HAP-1 (cell line): ENCODE measurements around the gene PGA4.
"Not testable (repeated sequence)": the region's sequence is repeated elsewhere in the genome, so short reads cannot be mapped to it uniquely, and the experiment has no call there.

Source experiments
- DNase-seq, 2 experiments: peaks; one replicate each; pipeline ENCODE4 v3.0.0-alpha.2; 2016 to 2020; ENCODE audit warnings: low spot score in 2 of 2
- H3K27me3 ChIP-seq: fragments of 250-450 bp; sonication (Bioruptor Pico); 2 replicates; pipeline ENCODE4 v1.5.1; 2020; ENCODE audit warnings: low read depth, mild to moderate bottlenecking, moderate library complexity
- H3K36me3 ChIP-seq: fragments of 250-450 bp; sonication (Bioruptor Pico); replicated peaks from 2 replicates; pipeline ENCODE4 v1.5.1; 2020; ENCODE audit warnings: mild to moderate bottlenecking
- H3K4me1 ChIP-seq: fragments of 250-450 bp; sonication (Bioruptor Pico); 2 replicates; pipeline ENCODE4 v1.5.1; 2020; ENCODE audit warnings: mild to moderate bottlenecking
- H3K4me3 ChIP-seq: fragments of 250-450 bp; sonication (Bioruptor Pico); 2 replicates; pipeline ENCODE4 v1.5.1; 2020; ENCODE audit warnings: mild to moderate bottlenecking, moderate library complexity
- H3K9me3 ChIP-seq: fragments of 250-450 bp; sonication (Bioruptor Pico); 2 replicates; pipeline ENCODE4 v1.5.1; 2020; ENCODE audit warnings: mild to moderate bottlenecking, moderate library complexity
- in situ Hi-C: fragments of 300-500 bp; cut with MboI; formaldehyde crosslinking; loops from 3 replicates; pipeline ENCODE4 v1.14.3; 2020; ENCODE audit warnings: low sequenced_read_pairs, inconsistent platforms, mixed read lengths

Gene PGA4

GRCh38 chr11:61222047-61222446 lies at the start of gene PGA4:
TSS of gene PGA4 (plus strand) at chr11:61222347. CDS start at chr11:61222401, 54 bp downstream.
- H3K4me1 ChIP-seq, H3K9me3 ChIP-seq, H3K27me3 ChIP-seq, in situ Hi-C loops, DNase-seq, H3K36me3 ChIP-seq, H3K4me3 ChIP-seq: not testable (repeated sequence)

DNA sequence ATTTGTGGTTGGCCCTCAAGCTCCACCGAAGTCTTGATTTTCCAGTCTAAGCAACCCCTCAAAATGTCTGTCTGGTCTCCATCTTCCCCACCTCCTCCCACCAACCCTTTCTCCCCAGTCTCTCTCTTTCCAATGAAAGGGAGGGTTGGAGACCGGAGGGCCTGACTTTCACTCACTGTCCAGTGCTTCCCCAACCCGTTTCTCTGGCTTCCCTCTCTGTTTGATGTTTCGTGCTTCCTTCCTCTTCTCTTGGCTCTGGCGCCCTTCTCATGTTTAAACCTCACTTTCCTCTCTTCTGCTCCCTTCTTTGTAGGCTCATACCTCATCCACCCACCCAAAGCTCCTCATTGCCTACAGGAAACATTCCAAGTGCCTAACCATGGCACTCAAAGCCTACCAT lies 49.8 kb upstream of the PGA4 start:
- no peaks in the 10 kb centered on the region for H3K36me3 ChIP-seq
- H3K9me3 ChIP-seq: no peaks in the 10 kb centered on the region; the same call in 1 of the 2 replicates
- no peak for DNase-seq
- in situ Hi-C loops: no loop called here
- H3K27me3 ChIP-seq: peaks cover 27% of the 10 kb centered on the region
- no peak overlapping the region for H3K4me3 ChIP-seq
- H3K4me1 ChIP-seq: no peaks in the 10 kb centered on the region

DNA sequence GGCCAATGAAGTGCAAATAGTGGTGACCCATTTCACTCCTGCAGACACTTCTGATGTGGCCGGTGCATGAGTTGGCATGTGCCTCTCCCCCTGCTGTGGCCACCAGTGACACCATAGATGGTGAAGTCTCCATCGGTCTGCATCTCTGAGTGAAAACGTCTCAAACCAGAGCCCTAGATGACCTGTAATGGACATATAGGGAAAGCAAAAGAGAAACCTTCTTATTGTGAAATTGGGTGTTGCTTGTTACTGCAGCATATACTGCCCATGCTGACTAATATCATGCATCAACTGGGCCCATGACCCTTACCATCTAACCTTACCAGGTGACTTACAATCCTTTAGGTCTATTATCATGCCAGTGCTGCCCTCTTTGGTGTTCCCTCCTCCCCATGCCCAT lies 49.3 kb upstream of the PGA4 start:
- DNase-seq: no peak
- H3K9me3 ChIP-seq: no peaks in the 10 kb centered on the region; the same call in 1 of the 2 replicates
- H3K36me3 ChIP-seq: no peaks in the 10 kb centered on the region
- no peaks in the 10 kb centered on the region for H3K4me1 ChIP-seq
- peaks cover 27% of the 10 kb centered on the region for H3K27me3 ChIP-seq
- in situ Hi-C loops: no loop called here
- H3K4me3 ChIP-seq: no peak overlapping the region

DNA sequence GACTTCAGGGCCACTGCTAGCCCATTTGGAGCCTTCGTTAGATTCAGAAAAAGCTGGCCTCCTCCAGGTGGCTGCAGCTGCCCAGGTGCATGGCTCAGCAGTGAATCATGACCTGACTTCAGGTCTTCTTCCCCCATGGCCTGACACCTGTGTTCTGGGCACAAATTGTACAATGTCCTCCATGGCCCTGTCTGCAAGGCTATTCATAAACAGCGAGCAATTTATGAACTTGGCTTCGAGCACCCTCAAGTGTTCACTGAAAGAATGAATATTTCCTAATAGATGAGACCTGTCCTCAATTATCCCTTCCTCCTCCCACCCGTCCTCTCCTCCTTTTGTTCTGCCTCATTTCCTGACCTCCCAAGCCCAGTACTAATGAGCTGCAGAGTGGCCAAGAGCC lies 48.7 kb upstream of the PGA4 start:
- H3K27me3 ChIP-seq: peaks cover 27% of the 10 kb centered on the region
- H3K36me3 ChIP-seq: no peaks in the 10 kb centered on the region
- H3K4me1 ChIP-seq: no peaks in the 10 kb centered on the region
- DNase-seq: no peak
- in situ Hi-C loops: no loop called here
- H3K9me3 ChIP-seq: no peaks in the 10 kb centered on the region; the same call in 1 of the 2 replicates
- no peak overlapping the region for H3K4me3 ChIP-seq

DNA sequence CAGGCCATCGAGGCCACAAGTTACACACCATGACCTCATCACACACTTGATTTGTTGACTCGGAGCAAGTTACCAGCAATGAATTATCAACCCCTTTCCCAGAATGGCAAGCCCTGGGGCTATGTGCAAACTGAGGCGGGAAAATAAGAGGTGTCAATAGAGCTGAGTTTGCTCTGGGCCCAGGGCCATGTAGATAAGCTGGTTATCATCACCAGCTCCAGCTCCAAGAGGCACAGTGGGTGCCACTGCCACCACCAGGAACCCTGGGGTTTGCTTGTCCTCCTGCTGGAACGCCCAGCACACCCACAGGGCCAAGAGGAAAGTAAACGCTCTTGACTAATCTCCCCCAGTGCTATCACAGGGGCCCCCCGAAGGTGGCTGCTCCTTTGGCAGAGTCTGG lies 47.9 kb upstream of the PGA4 start:
- Histone ChIP-seq H3K4me3 (no peak overlapping the region), H3K9me3 (no peaks in the 10 kb centered on the region), H3K36me3 (no peaks in the 10 kb centered on the region), H3K27me3 (peaks cover 32% of the 10 kb centered on the region), H3K4me1 (no peaks in the 10 kb centered on the region)
- in situ Hi-C loops: no loop called here
- DNase-seq: no peak

DNA sequence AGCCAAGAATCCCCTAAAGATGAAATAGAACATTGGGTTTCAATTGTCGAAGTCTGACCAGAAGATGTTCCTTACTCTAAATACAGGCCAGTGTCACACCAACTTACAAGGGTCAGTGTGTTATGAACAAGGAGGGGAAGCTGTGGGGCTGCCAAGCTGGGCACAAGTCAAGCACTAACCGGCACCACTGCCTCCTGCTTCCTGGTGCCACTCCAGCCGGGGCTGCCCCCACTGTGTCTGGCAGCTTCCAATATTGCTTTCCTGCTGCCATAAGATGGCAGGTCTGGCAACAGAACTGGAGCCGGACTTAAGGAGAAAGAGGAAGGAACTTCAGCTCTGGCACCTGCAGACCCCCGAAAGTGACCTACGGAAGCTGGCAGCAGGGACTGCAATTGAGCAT lies 47.2 kb upstream of the PGA4 start:
- in situ Hi-C loops: no loop called here
- no peaks in the 10 kb centered on the region; the same call in 1 of the 2 replicates for H3K9me3 ChIP-seq
- no peaks in the 10 kb centered on the region for H3K36me3 ChIP-seq
- H3K4me3 ChIP-seq: no peak overlapping the region
- DNase-seq: no peak
- H3K4me1 ChIP-seq: no peaks in the 10 kb centered on the region
- H3K27me3 ChIP-seq: peaks cover 36% of the 10 kb centered on the region

- in situ Hi-C loops: no loop called here
Observed at GRCh38 chr11:61176446-61176845, 45.7 kb upstream of the PGA4 start.

DNA sequence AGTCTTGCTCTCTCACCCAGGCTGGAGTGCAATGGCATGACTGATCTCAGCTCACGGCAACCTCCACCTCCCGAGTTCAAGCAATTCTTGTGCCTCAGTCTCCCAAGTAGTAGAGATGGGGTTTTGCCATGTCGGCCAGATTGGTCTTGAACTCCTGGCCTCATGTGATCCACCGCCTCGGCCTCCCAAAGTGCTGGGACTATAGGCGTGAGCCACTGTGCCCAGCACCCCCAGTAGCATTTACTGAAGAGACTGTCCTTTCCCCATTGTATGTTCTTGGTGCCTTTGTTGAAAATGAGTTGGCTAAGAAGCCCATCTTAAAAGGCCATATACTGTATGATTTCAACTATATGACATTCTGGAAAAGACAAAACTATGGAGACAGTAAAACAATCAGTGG lies 41.9 kb upstream of the PGA4 start:
- in situ Hi-C loops, H3K4me1 ChIP-seq, DNase-seq, H3K9me3 ChIP-seq, H3K36me3 ChIP-seq, H3K4me3 ChIP-seq: not testable (repeated sequence)
- H3K27me3 ChIP-seq: peaks cover 24% of the 10 kb centered on the region

More at GRCh38 chr11:61176446-61176845, 45.7 kb upstream of the PGA4 start:
- Histone ChIP-seq H3K9me3 (no peaks in the 10 kb centered on the region; the same call in 1 of the 2 replicates), H3K4me3 (no peak overlapping the region), H3K36me3 (no peaks in the 10 kb centered on the region), H3K4me1 (no peaks in the 10 kb centered on the region), H3K27me3 (peaks cover 36% of the 10 kb centered on the region)
- DNase-seq: no peak

DNA sequence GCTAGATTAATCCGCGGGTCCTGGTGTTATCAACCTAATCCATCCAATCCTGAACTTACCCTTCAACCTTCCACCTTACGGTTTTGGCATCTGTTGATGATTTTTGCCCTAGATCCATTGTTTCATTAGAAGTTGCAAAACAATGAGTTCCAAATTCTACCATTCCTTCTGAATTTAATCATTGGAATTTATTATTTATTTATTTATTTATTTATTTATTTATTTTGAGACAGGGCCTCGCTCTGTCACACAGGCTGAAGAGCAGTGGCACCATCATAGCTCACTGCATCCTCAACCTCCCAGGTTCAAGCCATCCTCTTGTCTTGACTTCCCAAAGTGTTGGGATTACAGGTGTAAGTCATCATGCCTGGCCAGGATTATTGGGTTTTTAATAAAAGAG lies 40.7 kb upstream of the PGA4 start:
- peaks cover 14% of the 10 kb centered on the region for H3K27me3 ChIP-seq
- H3K4me3 ChIP-seq: no peak overlapping the region
- H3K9me3 ChIP-seq: no peaks in the 10 kb centered on the region; the same call in 1 of the 2 replicates
- H3K36me3 ChIP-seq: no peaks in the 10 kb centered on the region
- in situ Hi-C loops: no loop called here
- DNase-seq: no peak
- H3K4me1 ChIP-seq: no peaks in the 10 kb centered on the region

- in situ Hi-C loops: no loop called here
- Histone ChIP-seq H3K27me3 (peaks cover 7% of the 10 kb centered on the region; the same call in 1 of the 2 replicates), H3K4me3 (no peak overlapping the region), H3K4me1 (no peaks in the 10 kb centered on the region), H3K36me3 (no peaks in the 10 kb centered on the region), H3K9me3 (no peaks in the 10 kb centered on the region; the same call in 1 of the 2 replicates)
- DNase-seq: no peak
Observed at GRCh38 chr11:61183645-61184044, 38.5 kb upstream of the PGA4 start.

DNA sequence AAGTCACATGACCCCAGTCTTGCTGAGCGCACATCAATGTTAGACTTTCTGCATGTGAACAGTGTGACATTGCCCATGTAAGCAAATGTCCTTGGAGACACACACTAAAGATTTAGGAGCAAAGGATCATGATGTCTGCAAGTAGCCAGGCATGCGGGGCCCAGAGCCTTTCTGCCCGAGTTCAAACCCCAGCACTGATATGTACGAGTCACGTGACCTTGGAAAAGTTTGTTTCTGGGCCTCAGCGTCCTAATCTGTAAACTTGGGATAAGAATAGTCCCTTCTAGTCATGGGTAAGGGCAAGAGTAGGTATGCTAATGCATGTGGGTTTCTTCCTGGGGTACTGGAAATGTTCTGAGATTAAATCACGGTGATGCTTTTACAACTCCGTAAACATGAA lies 35.6 kb upstream of the PGA4 start:
- no peak overlapping the region for H3K4me3 ChIP-seq
- no peaks in the 10 kb centered on the region; the same call in 1 of the 2 replicates for H3K9me3 ChIP-seq
- H3K36me3 ChIP-seq: no peaks in the 10 kb centered on the region
- H3K4me1 ChIP-seq: no peaks in the 10 kb centered on the region
- DNase-seq: no peak
- in situ Hi-C loops: no loop called here
- H3K27me3 ChIP-seq: no peaks in the 10 kb centered on the region

GRCh38 chr11:61187505-61188130 lies 34.5 kb upstream of the PGA4 start:
- Histone ChIP-seq H3K36me3 (no peaks in the 10 kb centered on the region), H3K4me1 (no peaks in the 10 kb centered on the region), H3K9me3 (no peaks in the 10 kb centered on the region; the same call in 1 of the 2 replicates), H3K4me3 (no peak overlapping the region), H3K27me3 (no peaks in the 10 kb centered on the region; the same call in 1 of the 2 replicates)
- peak; percentile 75 to 90 for DNase-seq
- in situ Hi-C loops: no loop called here

GRCh38 chr11:61189933-61190332 lies 32.2 kb upstream of the PGA4 start:
- in situ Hi-C loops: no loop called here
- H3K27me3 ChIP-seq: peaks cover 2% of the 10 kb centered on the region; the same call in 1 of the 2 replicates
- no peak overlapping the region for H3K4me3 ChIP-seq
- no peak for DNase-seq
- no peaks in the 10 kb centered on the region for H3K4me1 ChIP-seq
- H3K36me3 ChIP-seq: no peaks in the 10 kb centered on the region
- H3K9me3 ChIP-seq: no peaks in the 10 kb centered on the region; the same call in 1 of the 2 replicates

GRCh38 chr11:61193596-61193995 lies 28.6 kb upstream of the PGA4 start:
- no peak for DNase-seq
- no peak overlapping the region for H3K4me3 ChIP-seq
- H3K27me3 ChIP-seq: peaks cover 2% of the 10 kb centered on the region; the same call in 1 of the 2 replicates
- no peaks in the 10 kb centered on the region for H3K4me1 ChIP-seq
- no peaks in the 10 kb centered on the region; the same call in 1 of the 2 replicates for H3K9me3 ChIP-seq
- H3K36me3 ChIP-seq: no peaks in the 10 kb centered on the region
- in situ Hi-C loops: no loop called here
